Stimulated activated CD8-positive, alpha-beta memory T cell treated with anti-CD3 and anti-CD28 coated beads, Interleukin-2, amount 100 ng/mL, for 1 hour (primary cell): Measurements from ENCODE around the gene GABRB1.

ENCODE experiments used
- DNase-seq, 2 donors: peaks; one replicate each; pipeline ENCODE4 v3.0.0-alpha.2; 2020; ENCODE audit warnings: low read depth in 2 of 2

Gene GABRB1

GRCh38 chr4:47210828-47211227, 179.5 kb downstream of the GABRB1 start:
- DNase-seq = no peak

GRCh38 chr4:47213106-47213505, 181.7 kb downstream of the GABRB1 start:
- no peak for DNase-seq

GRCh38 chr4:47213539-47213938, 182.2 kb downstream of the GABRB1 start:
- no peak for DNase-seq

- no peak for DNase-seq
Observed at GRCh38 chr4:47213971-47214370, 182.6 kb downstream of the GABRB1 start.

- no peak for DNase-seq
Observed at GRCh38 chr4:47215759-47216158, 184.4 kb downstream of the GABRB1 start.

GRCh38 chr4:47217291-47217690, 185.9 kb downstream of the GABRB1 start:
- no peak for DNase-seq

GRCh38 chr4:47217884-47218283, 186.5 kb downstream of the GABRB1 start:
- DNase-seq = no peak

- DNase-seq = no peak
Observed at GRCh38 chr4:47218631-47219030, 187.3 kb downstream of the GABRB1 start.

GRCh38 chr4:47219586-47219985, 188.2 kb downstream of the GABRB1 start:
- DNase-seq = no peak

GRCh38 chr4:47221721-47222120, 190.4 kb downstream of the GABRB1 start:
- no peak for DNase-seq

GRCh38 chr4:47222276-47222675, 190.9 kb downstream of the GABRB1 start:
- DNase-seq = no peak

GRCh38 chr4:47224361-47224760, 193.0 kb downstream of the GABRB1 start:
- DNase-seq = no peak

GRCh38 chr4:47235721-47236120, 204.4 kb downstream of the GABRB1 start:
- DNase-seq = no peak

- DNase-seq = no peak
Observed at GRCh38 chr4:47238667-47239066, 207.3 kb downstream of the GABRB1 start.

GRCh38 chr4:47239649-47240048, 208.3 kb downstream of the GABRB1 start:
- DNase-seq = no peak

- no peak for DNase-seq
Observed at GRCh38 chr4:47251348-47252135, 220.2 kb downstream of the GABRB1 start.

- no peak for DNase-seq
Observed at GRCh38 chr4:47263721-47264120, 232.4 kb downstream of the GABRB1 start.

GRCh38 chr4:47270201-47270888, 239.0 kb downstream of the GABRB1 start:
- no peak for DNase-seq

GRCh38 chr4:47271291-47271690, 239.9 kb downstream of the GABRB1 start:
- DNase-seq = no peak

- DNase-seq = no peak
Observed at GRCh38 chr4:47274901-47275300, 243.5 kb downstream of the GABRB1 start.

- no peak for DNase-seq
Observed at GRCh38 chr4:47275595-47275994, 244.2 kb downstream of the GABRB1 start.

- no peak for DNase-seq
Observed at GRCh38 chr4:47278631-47279030, 247.3 kb downstream of the GABRB1 start.

- DNase-seq = no peak
Observed at GRCh38 chr4:47287735-47288134, 256.4 kb downstream of the GABRB1 start.
